A673 (cell line): ENCODE results near the gene SLC5A9. TPM values are rescaled to one million over a fixed set of nuclear protein-coding genes. Genes with fewer than 3 reads are reported as not detected.

Experiments used
- BruUV-seq: library from RNA; stranded (reverse); fragments of 400-500 nt; replicated peaks from 2 replicates; lab custom pipeline; 2021; lab: Mats Ljungman, UMichigan
- CTCF ChIA-PET: fragments of 300-600 bp; sonication (Branson Sonifier 250); formaldehyde crosslinking; loops from one replicate; lab custom pipeline; 2022; ENCODE audit warnings: antibody characterized with exemption; lab: Charles Lee
- POLR2A ChIA-PET: fragments of 300-600 bp; sonication (Branson Sonifier 250); formaldehyde crosslinking; loops from one replicate; lab custom pipeline; 2022; ENCODE audit warnings: antibody characterized with exemption; ENCODE audit not compliant: low non-redundant PET; lab: Charles Lee
- DNase-seq: peaks from one replicate; pipeline ENCODE4 v3.0.0-alpha.2; 2015; ENCODE audit warnings: low spot score
- H3K27ac ChIP-seq: fragments of 200-600 bp; sonication (generic); 2 replicates; pipeline ENCODE4 v1.5.1; 2016; ENCODE audit warnings: mixed run types, low read depth, mild to moderate bottlenecking, mixed read lengths, antibody characterized with exemption, low read length; ENCODE audit not compliant: poor library complexity, severe bottlenecking
- H3K27me3 ChIP-seq: fragments of 200-600 bp; sonication (generic); replicated peaks from 2 replicates; pipeline ENCODE4 v1.6.1; 2017; ENCODE audit warnings: mixed run types, low read depth, mild to moderate bottlenecking, mixed read lengths, antibody characterized with exemption, low read length; ENCODE audit not compliant: insufficient read depth, poor library complexity
- H3K36me3 ChIP-seq: fragments of 200-600 bp; sonication (generic); 2 replicates; pipeline ENCODE4 v1.6.1; 2016; ENCODE audit warnings: mixed run types, mild to moderate bottlenecking, mixed read lengths, antibody characterized with exemption, low read length; ENCODE audit not compliant: insufficient read depth, poor library complexity, severe bottlenecking
- H3K4me1 ChIP-seq: fragments of 200-600 bp; sonication (generic); 2 replicates; pipeline ENCODE4 v1.6.1; 2017; ENCODE audit warnings: mixed run types, mild to moderate bottlenecking, mixed read lengths, antibody characterized with exemption, low read length; ENCODE audit not compliant: insufficient read depth, poor library complexity, severe bottlenecking
- H3K4me3 ChIP-seq: fragments of 200-600 bp; sonication (generic); 2 replicates; pipeline ENCODE4 v1.5.1; 2016; ENCODE audit warnings: low read depth, mixed run types, mild to moderate bottlenecking, mixed read lengths, low read length; ENCODE audit not compliant: poor library complexity, severe bottlenecking
- H3K9me3 ChIP-seq: fragments of 200-600 bp; sonication (generic); 2 replicates; pipeline ENCODE4 v1.6.1; 2016; ENCODE audit warnings: mixed run types, low read depth, mild to moderate bottlenecking, mixed read lengths, antibody characterized with exemption, low read length; ENCODE audit not compliant: poor library complexity, severe bottlenecking
- CTCF ChIP-seq: fragments of 300-800, 200-600 bp; sonication (generic); conservative IDR thresholded peaks from 2 replicates; pipeline ENCODE4 v1.5.1; 2017; ENCODE audit warnings: low read depth, mild to moderate bottlenecking, antibody characterized with exemption, low read length, moderate library complexity, mixed read lengths
- EZH2 ChIP-seq: fragments of 200-600 bp; sonication (generic); IDR thresholded peaks from 2 replicates; pipeline ENCODE4 v1.6.1; 2017; ENCODE audit warnings: borderline replicate concordance, low read depth, mild to moderate bottlenecking, mixed read lengths, antibody characterized with exemption, low read length; ENCODE audit not compliant: poor library complexity, severe bottlenecking
- intact Hi-C: fragments of 100-400 bp; cut with micrococcal nuclease; formaldehyde crosslinking; loops from one replicate; pipeline ENCODE4 v1.10.0; 2022; ENCODE audit not compliant: unreplicated experiment
- total RNA-seq: library from RNA; stranded (reverse); gene quantifications from 2 replicates; pipeline ENCODE4 v1.2.3, GENCODE V29; 2021

Gene SLC5A9
- total RNA-seq, 1 experiment from 2014 or later = not detected

- H3K9me3 ChIP-seq = no peaks in the 10 kb centered on the region
- BruUV-seq = no TSS peak
- H3K36me3 ChIP-seq = no peaks in the 10 kb centered on the region
- DNase-seq = no peak
- H3K4me1 ChIP-seq = no peaks in the 10 kb centered on the region
- no peaks in the 10 kb centered on the region for H3K27me3 ChIP-seq
- no peak overlapping the region for H3K4me3 ChIP-seq
- TF ChIP-seq CTCF (no peak), EZH2 (no peak)
- ChIA-PET CTCF (no interaction called here), POLR2A (no interaction called here)
- intact Hi-C loops = no loop called here
- no peak overlapping the region for H3K27ac ChIP-seq
Measured at GRCh38 chr1:48221657-48222056, 859 bp upstream of the SLC5A9 start.

GRCh38 chr1:48223366-48224240, 1.1 kb downstream of the SLC5A9 start:
- POLR2A ChIA-PET = no interaction called here
- Histone ChIP-seq H3K36me3 (no peaks in the 10 kb centered on the region), H3K27me3 (no peaks in the 10 kb centered on the region), H3K27ac (no peak overlapping the region), H3K4me3 (no peak overlapping the region), H3K9me3 (no peaks in the 10 kb centered on the region), H3K4me1 (no peaks in the 10 kb centered on the region)
- TF ChIP-seq CTCF (no peak), EZH2 (no peak)
- CTCF ChIA-PET = no interaction called here
- no TSS peak for BruUV-seq
- intact Hi-C loops = no loop called here
- DNase-seq = no peak

- TF ChIP-seq EZH2 (no peak), CTCF (no peak)
- no peaks in the 10 kb centered on the region for H3K27me3 ChIP-seq
- no TSS peak for BruUV-seq
- no peaks in the 10 kb centered on the region for H3K36me3 ChIP-seq
- no peaks in the 10 kb centered on the region for H3K4me1 ChIP-seq
- no peak for DNase-seq
- ChIA-PET CTCF (no interaction called here), POLR2A (no interaction called here)
- H3K4me3 ChIP-seq = no peak overlapping the region
- intact Hi-C loops = no loop called here
- H3K9me3 ChIP-seq = no peaks in the 10 kb centered on the region
- H3K27ac ChIP-seq = no peak overlapping the region
Measured at GRCh38 chr1:48224791-48225190, 2.3 kb downstream of the SLC5A9 start.
